ENCODE results near the gene GPT2. TPM values are rescaled to one million over a fixed set of nuclear protein-coding genes. Genes with fewer than 3 reads are reported as not detected.
A peak's percentile ranks its signal among the peaks of the same experiment; 100 is the strongest.
"Not testable (repeated sequence)": the region's sequence is repeated elsewhere in the genome, so short reads cannot be mapped to it uniquely, and the experiment has no call there.

Gene GPT2
- polyA plus RNA-seq, 3 donors: 31.2 to 36.7 (median 33.3) TPM

DNA sequence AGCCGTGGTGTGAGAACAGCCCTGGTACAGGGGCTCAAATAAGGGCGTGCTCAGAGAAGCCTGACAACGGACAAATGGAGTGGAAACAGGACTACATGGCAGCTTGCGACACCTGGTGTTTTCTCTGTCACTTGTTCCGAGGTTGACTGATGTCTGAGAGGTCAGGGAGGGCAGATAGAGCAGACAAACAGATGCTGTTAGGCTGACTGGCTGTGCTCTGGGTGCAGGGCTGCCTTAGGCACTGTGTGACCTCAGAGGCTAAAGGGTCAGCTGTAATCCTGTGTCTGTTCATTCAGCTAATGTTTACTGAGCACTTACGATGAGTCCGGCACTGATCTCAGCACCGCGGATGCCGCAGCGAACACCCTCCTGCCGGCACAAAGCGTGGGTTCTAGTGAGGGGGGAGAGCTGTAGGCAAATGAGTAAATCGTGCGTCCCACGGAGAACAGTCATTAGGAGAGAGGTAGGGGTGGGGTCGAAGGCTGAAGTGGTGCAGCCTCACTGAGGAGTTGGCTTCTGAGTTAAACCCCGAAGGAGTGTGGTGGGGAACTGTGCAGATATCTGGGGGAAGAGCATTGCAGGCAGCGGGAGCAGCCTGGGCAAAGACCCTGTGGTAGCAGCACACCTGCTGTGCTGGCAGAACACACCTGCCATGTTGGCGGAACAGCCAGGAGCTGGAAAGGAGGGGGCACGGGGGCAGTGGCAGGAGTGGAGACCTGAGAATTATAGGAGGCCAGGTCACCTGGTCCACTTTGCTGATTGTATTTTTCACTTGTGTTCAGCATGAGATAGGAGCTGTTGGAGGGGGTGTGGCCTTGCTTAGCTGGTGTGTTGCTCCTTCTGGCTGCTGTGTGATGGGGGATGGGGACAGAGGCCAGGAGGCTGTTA, 35.0 kb downstream of the GPT2 start:
- peak; percentile 24 for DNase-seq

DNA sequence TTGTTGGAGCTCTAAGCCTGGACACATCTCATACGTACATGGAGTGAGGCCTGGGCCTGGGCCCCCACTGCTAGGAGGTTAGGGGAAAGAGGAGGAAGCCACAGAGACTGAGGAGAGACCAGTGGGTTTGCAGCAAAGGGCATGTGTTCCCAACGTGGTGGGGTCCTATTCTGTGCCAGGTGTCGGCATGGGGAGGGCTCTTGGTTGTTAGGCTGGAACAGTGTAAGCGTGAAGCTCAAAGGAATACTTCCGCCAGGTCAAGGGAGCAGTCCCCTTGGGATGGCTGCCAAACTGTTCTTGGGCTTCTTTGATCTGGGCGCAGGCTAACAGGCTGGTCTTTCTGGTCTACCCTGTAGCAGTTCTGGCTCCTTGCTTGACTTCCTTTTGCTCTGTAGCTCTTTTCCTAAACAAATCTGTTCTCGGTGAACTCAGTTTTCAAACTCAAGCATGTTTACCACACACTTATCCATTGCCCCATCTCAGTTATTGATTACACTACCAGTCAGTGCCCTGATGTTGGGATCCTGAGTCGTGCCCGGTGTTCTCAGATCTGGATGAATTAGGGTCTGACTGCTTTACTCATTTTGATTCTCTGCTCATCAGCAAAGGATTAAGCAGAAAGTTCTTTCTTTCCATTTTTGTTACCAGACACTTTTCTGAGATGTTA, 36.4 kb downstream of the GPT2 start:
- peak; percentile 14 for DNase-seq

DNA sequence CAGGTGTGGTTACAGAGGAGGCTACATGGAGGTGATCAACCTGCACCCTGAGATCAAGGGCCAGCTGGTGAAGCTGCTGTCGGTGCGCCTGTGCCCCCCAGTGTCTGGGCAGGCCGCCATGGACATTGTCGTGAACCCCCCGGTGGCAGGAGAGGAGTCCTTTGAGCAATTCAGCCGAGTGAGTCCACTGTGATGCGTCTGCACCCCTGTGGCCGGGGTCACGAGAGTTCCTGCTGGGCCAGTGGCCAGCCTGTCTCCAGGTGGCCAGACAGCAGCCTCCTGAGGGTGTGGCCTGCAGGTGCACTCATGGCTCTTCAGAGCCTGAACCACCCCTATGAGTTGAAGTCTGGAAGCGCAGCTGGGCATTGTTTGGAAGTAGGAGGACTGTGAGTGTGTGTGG, 38.1 kb downstream of the GPT2 start:
- no peak for DNase-seq

DNA sequence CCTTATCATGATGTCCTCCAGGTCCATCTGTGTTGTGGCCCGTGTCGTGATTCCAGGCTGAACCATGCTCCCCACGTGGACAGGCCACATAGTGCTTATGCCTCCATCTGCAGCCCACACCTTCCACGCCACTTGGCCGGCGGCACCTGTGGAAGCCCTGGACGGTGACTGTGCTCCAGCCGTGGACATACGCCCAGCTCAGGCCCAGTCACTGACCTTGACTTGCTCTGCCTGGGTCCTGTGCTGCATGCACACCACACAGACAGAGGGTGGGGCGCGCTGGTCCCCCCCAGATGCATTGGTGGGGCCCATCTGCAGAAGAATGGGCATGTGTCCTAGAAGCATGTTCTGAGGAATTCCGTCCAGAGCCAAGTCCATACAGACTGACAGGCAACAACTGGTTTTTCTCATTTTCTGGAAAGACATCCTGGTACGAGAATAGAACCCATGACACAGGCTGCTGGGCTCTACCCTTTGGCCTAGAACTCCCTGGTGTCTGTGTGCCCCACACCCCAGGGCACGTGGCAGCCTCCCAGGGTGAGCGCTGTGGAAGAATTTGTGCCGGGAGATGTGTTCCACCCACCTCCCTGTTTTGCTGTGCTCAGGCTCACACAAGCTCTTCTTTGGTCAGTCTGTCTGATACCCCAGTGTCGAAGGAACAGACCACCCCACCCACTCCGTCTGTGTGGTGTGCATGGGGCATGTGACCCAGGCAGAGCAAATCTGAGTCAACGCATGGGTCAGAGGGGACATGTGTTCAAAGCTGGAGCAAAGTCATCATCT, 39.5 kb downstream of the GPT2 start:
- no peak for DNase-seq

DNA sequence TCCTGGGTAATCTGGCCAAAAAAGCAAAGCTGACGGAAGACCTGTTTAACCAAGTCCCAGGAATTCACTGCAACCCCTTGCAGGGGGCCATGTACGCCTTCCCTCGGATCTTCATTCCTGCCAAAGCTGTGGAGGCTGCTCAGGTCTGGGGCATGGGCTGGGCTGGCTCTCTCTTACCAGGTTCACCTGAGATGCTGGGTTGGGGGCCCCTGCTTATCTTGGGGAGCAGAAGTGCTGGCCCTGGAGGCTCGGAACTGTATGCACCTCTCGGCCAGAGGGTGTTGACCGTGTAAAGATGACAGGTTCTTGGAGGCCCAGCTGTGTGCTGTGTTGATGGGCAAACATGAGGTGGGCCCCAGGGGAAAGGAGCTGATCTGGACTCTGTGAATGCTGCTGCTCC, 40.2 kb downstream of the GPT2 start:
- no peak for DNase-seq

DNA sequence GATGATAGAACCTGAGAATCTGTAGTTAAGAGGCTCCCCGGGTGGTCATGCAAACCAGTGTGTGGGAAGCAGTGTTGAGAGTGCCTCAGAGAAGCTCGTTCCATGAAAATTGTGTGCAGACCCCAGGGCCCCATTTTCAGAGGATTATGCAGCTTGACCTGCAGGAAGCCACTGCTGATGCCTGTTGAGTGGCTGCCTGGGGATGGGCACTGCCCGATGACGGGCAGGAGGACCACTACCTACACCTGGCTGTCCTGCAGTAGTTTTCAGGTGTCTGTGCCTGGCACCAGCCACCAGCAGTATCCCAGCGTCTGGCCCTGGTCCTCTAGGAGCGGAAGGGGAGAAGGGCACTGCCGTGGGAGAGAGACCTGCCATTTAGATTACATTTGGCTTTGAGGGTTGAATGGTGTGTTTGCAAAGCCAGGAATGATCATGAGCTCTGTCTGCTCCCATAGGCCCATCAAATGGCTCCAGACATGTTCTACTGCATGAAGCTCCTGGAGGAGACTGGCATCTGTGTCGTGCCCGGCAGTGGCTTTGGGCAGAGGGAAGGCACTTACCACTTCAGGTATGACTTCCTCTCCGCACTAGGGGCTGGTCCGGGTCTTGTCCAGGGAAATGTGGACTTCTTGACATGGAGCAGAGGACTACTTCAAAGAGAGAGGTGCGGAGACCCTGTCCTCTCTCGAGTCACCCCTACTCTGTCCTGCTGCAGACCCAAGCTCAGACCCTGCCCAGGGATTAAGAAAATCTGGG, 42.5 kb downstream of the GPT2 start:
- DNase-seq: no peak

DNA sequence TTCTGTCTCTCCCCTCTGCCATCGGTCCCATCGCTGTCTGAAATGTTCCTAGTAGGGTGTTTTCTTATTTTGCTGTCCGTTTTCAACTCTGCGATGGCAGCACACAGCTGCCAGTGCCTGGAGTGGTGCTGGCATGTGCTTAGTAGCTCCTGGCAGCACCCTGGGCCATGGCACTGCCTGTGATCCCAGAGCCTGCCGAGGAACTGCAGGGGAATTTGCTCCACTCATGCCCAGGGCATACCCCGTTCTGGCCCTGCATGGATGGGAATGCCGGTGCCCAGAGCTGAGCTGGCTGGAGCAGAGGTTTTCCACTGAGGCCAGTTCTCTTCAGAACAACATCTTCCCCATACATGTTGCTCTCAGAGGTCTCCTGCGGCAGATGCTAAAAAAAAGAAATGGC, 43.1 kb downstream of the GPT2 start:
- DNase-seq: no peak

DNA sequence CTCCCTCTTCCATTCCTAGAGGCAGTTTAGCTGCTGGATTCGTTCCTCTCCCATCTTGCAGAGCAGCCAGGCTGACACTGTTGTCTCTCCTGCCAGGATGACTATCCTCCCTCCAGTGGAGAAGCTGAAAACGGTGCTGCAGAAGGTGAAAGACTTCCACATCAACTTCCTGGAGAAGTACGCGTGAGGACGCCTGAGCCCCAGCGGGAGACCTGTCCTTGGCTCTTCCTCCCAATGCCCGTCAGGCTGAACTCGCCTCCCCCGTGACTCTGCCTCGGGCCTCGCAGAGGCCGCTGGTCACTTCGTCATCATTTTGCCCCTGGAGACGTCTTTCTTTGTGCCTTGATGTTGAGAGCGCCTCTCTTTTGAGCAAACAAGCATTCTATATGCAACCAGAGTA, 44.6 kb downstream of the GPT2 start:
- no peak for DNase-seq

DNA sequence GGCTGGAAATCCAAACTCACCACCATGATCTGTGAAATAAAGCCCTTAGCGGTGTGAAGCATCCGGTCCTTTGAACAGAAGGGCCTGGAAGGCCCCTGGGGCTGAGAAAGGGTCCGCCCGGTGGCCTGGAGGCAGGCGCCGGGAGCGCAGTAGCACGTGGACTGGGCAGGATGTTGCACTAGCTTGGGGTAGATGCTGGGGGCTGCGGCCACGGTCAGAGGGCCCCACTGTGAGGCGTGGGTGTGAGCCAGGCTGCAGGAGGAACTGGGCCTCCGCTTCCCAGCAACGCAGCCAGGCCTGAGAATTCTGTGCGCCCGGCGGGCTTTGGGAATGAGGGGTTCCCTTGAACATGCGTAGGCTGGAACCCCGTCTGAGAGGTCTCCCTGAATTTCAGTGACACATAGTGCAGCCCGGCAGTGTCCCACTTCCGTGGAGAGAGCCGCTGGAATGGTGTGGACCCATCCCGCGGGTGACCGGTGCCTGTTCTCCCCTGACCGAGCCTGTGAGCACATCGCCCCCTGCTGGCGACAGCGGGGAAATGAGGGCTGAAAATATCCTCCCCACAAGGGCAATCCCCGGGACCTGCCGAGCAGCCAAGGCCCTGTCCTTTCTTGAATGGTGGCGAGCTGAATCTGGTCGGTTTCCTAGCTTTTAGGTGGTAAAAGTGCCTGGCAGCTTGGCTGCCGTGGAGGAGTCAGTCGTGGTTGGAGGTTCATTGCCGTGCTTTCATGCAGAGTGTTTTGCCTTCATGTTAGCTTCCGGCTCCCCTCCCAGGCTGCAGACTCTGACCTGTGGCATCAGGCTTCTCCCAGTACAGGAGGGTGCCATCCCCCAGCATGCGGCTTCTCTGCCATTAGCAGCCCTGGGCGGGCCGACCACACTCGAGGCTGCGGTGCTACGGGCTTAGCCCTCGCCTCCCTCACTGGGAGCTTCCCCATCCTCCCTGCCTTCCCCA, 45.5 kb downstream of the GPT2 start:
- peak; percentile 28 for DNase-seq

DNA sequence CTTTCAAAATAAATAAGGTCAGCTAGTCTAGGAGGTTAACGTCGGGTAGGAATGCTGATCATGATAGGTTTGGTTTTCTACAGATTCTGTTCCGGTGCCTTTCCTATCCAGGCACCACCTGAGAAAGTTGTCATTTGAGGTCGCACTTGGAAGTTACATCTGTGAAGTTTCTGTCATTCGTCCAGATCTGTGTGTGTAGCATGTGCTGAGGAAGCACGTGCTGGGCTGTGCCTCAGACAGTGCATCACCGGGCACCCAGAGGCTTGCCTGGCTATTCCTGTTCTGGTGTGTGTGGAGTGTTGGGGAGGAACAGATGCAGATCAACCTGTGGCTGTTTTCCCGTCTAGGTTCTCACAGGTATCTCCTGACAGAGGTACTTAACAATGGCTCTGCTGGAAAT, 46.7 kb downstream of the GPT2 start:
- DNase-seq: no peak

DNA sequence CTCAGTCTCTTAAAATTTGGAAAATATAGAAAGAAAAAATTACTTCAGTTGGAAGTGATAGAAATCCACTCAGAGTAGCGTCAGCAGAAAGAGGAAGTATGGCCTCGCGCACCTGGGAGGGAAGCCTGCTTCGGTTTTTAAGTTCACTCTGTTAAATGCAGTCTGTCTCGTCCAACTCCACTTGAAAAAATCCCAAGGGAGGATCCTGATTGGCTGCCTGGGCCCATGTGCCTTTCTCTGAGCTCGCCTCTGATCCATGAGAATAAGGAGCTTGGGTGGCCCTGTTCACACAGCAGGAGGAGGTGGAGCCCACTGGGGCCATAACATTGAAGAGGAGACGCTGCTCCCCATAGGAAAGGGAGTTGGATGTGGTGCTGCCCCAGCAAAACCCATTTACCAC, 48.6 kb downstream of the GPT2 start:
- no peak for DNase-seq

DNA sequence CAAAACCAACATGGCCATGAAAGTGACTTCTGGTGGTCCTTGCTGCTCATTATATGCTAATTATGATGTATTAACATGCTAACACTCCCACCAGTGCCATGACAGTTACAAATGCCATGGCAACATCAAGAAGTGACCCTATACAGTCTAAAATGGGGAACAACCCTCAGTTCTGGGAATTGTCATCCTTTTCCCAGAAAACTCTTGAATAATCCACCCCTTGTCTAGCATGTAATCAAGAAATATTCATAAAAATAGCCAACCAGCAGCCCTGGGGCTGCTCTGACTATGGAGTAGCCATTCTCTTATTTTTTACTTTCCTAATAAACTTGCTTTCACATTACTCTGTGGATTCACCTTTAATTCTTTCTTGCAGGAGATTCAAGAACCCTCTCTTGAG, 53.4 kb downstream of the GPT2 start:
- no peak for DNase-seq

DNA sequence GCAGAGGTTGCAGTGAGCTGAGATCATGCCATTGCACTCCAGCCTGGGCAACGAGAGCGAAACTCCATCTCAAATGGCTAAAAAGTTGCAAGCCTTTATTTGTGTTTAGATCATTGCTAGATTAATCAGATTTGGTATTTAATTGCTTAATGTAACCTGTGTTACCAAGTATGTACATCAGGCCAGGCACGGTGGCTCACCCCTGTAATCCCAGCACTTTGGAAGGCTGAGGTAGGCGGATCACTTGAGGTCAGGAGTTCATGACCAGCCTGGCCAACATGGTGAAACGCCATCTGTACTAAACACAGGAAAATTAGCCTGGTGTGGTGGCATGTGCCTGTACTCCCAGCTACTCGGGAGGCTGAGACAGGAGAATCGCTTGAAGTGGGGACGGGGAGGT, 60.6 kb downstream of the GPT2 start:
- DNase-seq: not testable (repeated sequence)

DNA sequence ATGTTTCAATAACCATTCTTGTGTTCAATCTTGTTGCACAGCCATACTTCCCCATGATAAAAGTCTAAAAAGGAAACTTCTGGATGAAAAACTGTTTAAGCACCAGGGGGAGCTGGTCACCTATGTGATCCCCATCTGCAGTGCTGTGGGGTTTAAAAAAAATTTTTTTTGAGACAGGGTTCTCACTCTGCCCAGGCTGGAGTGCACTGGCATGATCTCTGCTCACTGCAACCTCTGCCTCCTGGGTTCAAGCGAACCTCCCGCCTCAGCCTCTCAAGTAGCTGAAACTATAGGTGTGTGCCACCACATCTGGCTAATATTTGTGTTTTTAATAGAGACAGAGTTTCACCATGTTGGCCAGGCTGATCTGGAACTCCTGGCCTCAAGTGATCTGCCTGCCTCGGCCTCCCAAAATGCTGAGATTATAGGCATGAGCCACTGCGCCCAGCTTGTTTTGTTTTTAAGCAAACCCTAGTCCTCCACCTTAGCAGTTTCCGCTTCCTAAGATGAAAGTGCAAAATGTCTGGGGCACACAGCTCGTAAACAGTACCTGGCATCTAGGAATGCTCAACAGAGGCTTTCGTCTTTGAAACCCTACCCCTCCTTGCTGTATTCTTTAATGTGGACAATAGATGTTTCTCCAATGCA, 63.9 kb downstream of the GPT2 start:
- peak; percentile 24 for DNase-seq

DNA sequence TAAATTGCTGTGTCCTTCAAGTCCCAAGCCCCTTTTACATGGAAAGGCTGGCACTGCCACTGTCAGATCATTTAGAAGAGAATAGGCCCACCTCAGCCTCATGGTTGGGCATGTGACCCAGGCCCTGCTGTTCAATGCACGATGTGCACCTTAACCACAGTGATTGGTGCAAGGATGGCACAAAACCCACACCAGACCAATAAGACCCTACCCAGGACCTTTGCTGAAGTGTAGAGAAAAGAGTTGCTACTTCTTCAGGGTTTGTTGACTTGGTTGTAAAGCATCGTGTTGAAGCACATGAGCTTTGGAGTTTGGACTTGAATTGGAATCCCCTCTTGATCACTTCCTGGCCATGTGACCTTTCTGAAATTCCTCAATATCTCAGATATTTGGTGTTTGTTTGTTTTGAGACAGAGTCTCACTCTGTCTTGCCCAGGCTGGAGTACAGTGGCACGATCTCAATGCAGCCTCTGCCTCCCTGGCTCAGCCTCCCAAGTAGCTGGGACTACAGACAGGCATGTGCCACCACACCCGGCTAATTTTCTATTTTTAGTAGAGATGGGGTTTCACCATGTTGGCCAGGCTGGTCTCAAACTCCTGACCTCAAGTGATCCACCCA, 64.5 kb downstream of the GPT2 start:
- DNase-seq: no peak

DNA sequence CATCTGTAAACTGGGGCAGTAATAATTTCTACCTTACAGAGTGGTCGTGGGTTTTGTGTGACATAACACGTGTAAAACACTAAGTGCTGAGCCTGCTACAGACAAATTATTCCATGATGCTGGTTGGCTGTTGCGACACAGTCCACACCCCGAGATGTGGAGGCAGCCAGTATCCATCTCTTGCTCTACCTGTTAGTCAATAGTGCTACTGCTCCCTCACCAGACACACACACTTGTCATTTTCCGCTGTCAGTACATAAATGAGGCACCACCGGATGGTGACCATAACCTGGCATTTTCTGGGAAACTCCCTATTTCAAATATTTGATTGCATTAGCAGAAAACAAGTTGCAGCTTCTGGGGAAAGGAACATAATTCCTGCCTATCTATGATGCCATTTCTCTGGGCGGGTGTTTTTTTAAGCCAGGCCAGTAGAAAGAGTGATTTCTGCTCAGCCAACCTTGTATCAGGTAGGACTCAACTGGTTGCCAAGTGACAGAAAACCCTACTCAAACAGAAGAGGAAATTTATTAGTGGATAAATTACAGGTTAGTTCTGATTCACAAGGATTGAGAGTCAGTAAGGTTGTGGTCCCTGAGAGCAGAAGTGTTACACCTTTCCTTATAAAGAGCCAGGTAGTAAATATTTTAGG, 65.2 kb downstream of the GPT2 start:
- DNase-seq: no peak

DNA sequence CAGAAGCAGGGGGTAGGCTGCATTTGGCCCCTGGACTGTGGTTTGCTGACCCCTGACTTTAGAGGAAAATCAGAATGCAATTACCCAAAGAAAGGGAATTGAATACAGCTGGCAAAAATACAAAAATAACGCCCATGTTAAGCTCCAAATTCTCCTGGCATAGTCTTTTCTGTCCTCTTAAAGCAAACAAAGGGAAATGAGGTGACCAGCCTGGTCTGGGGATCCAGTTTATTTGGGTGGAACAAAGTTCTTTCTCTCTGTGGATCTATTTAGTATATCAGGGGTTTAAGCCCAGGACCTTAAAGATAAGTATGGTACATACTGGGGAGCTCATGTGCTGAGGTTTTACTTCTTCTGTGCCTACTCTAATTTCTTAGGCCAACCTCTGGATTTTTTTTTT, 65.8 kb downstream of the GPT2 start:
- DNase-seq: no peak

DNA sequence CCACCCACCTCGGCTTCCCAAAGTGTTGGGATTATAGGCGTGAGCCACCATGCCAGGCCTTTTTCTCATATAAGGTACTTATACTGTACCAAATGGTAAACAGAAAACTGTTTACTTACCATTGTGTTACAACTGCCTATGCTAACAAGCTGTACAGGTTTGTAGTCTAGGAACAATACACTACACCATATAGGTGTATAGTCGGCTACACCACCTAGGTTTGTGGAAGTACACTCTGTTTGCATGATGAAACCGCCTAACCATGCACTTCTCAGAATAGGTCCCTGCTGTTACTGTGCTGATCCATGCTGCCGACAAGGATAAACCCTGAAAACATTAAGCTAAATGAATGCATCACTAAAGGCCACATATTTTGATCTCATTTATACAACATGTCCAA, 70.4 kb downstream of the GPT2 start:
- no peak for DNase-seq
